Smooth muscle cell (in vitro differentiated cells): ENCODE results near the gene PKP2. TPM values are rescaled to one million over a fixed set of nuclear protein-coding genes. Genes with fewer than 3 reads are reported as not detected.

Source experiments
- DNase-seq: peaks from one replicate; lab custom pipeline; 2025; ENCODE audit not compliant: unreplicated experiment; lab: John Stamatoyannopoulos, UW
- H2AFZ ChIP-seq: fragments of 200-600 bp; sonication (generic); 2 replicates; pipeline ENCODE4 v1.6.0; 2016; ENCODE audit warnings: antibody characterized with exemption, low read depth, mild to moderate bottlenecking
- H3F3A ChIP-seq: fragments of 200-600 bp; sonication (generic); 2 replicates; pipeline ENCODE4 v1.6.0; 2017; ENCODE audit warnings: antibody characterized with exemption, low read depth
- H3K27ac ChIP-seq: fragments of 200-600 bp; sonication (generic); 2 replicates; pipeline ENCODE4 v1.5.1; 2016; ENCODE audit warnings: low read depth, mild to moderate bottlenecking
- H3K27me3 ChIP-seq: fragments of 200-600 bp; sonication (generic); 2 replicates; pipeline ENCODE4 v1.6.1; 2016; ENCODE audit warnings: low read depth, mild to moderate bottlenecking
- H3K36me3 ChIP-seq: fragments of 200-600 bp; sonication (generic); 2 replicates; pipeline ENCODE4 v1.5.1; 2016; ENCODE audit warnings: low read depth
- H3K4me1 ChIP-seq: fragments of 200-600 bp; sonication (generic); 2 replicates; pipeline ENCODE4 v1.5.1; 2016; ENCODE audit warnings: low read depth
- H3K4me2 ChIP-seq: fragments of 200-600 bp; sonication (generic); 2 replicates; pipeline ENCODE4 v1.6.0; 2016; ENCODE audit warnings: mild to moderate bottlenecking
- H3K4me3 ChIP-seq: fragments of 200-600 bp; sonication (generic); 2 replicates; pipeline ENCODE4 v1.5.1; 2016; ENCODE audit warnings: mild to moderate bottlenecking
- H3K79me2 ChIP-seq: fragments of 200-600 bp; sonication (generic); 2 replicates; pipeline ENCODE4 v1.6.0; 2016; ENCODE audit warnings: low read depth, mild to moderate bottlenecking
- H3K9ac ChIP-seq: fragments of 200-600 bp; sonication (generic); 2 replicates; pipeline ENCODE4 v1.6.0; 2016; ENCODE audit warnings: low read depth
- H3K9me3 ChIP-seq: fragments of 200-600 bp; sonication (generic); replicated peaks from 2 replicates; pipeline ENCODE4 v1.5.1; 2016; ENCODE audit warnings: low read depth
- H4K20me1 ChIP-seq: fragments of 200-600 bp; sonication (generic); 2 replicates; pipeline ENCODE4 v1.6.0; 2016; ENCODE audit warnings: low read depth
- WGBS: methylation state at CpG from one replicate; pipeline ENCODE4 v1.1.7; 2016; ENCODE audit warnings: low lambda C conversion rate; 5-methylcytosine and 5-hydroxymethylcytosine counted together
- polyA plus RNA-seq: library from polyadenylated mRNA; unstranded; fragments of >200 nt; fragmentation: Nextera tagmentation; extraction: Ambion mirVana; gene quantifications from 2 replicates; pipeline ENCODE4 v1.2.1, GENCODE V29; 2016
- total RNA-seq: library from RNA; depleted of rRNA; stranded (reverse); fragments of >200 nt; gene quantifications from 2 replicates; pipeline ENCODE4 v1.2.3, GENCODE V29; 2014
- TF ChIP-seq, protein P1 (sequence below): fragments of 200-600 bp; sonication (generic); IDR thresholded peaks from 2 replicates; pipeline ENCODE4 v1.5.1; 2017; ENCODE audit warnings: borderline replicate concordance, mild to moderate bottlenecking, antibody characterized with exemption; ENCODE audit not compliant: insufficient read depth, poor library complexity, severe bottlenecking

PKP2 gene
- total and polyA plus RNA-seq, 2 experiments from 2014 or later, result 7.3 to 22.3 TPM

DNA sequence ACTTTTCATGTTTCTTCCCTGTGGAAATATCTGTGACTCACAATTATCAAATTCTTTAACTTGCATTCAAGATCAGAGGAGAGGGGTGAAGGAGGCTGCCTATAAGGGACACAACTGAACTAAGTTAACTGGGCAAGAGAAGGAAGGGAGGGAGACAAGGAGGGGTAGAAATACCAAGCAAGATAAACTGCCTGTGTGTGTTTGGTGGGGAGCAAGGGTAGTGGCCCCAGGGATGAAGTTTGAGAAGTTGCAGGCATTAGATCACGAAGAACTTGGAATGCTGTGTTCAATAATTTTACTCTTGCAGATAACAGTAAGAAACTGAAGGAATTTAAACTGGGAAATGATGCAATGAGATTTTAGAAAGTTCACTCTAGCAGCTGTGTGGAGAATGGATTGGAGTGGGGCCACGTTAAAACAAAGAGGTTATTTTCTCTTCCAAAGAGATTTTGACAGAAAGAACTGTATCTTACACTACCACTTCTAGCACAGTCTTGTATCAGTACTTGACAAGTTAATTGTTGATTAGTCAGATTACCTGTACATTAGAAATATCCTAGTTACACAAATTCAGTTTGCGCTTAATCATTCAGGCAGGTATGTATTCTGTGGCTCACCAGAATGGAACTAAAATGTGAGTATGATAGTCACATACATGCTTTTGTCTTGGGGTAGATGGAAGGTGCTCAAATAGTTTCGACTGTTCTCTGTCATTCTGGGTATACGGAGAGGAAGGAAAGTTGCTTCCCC is 7.4 kb downstream of the PKP2 start:
- H3F3A ChIP-seq, result peaks cover 13% of the 10 kb centered on the region
- no peaks in the 10 kb centered on the region for H4K20me1 ChIP-seq
- H3K27me3 ChIP-seq, result no peaks in the 10 kb centered on the region
- no peak for DNase-seq
- peaks cover 28% of the 10 kb centered on the region for H3K4me1 ChIP-seq
- 46% methylated on average over 5 of the region's 5 CpGs for WGBS
- H3K79me2 ChIP-seq, result peaks cover 59% of the 10 kb centered on the region
- H3K9ac ChIP-seq, result no peak overlapping the region
- peak overlapping the region; percentile 83 for H3K27ac ChIP-seq
- H3K4me3 ChIP-seq, result no peak overlapping the region
- TF ChIP-seq, protein P1, sequence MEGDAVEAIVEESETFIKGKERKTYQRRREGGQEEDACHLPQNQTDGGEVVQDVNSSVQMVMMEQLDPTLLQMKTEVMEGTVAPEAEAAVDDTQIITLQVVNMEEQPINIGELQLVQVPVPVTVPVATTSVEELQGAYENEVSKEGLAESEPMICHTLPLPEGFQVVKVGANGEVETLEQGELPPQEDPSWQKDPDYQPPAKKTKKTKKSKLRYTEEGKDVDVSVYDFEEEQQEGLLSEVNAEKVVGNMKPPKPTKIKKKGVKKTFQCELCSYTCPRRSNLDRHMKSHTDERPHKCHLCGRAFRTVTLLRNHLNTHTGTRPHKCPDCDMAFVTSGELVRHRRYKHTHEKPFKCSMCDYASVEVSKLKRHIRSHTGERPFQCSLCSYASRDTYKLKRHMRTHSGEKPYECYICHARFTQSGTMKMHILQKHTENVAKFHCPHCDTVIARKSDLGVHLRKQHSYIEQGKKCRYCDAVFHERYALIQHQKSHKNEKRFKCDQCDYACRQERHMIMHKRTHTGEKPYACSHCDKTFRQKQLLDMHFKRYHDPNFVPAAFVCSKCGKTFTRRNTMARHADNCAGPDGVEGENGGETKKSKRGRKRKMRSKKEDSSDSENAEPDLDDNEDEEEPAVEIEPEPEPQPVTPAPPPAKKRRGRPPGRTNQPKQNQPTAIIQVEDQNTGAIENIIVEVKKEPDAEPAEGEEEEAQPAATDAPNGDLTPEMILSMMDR, result no peak
- H3K4me2 ChIP-seq, result peak overlapping the region; percentile 71
- peak overlapping the region; percentile 59 for H2AFZ ChIP-seq
- no peaks in the 10 kb centered on the region for H3K9me3 ChIP-seq
- H3K36me3 ChIP-seq, result no peaks in the 10 kb centered on the region

DNA sequence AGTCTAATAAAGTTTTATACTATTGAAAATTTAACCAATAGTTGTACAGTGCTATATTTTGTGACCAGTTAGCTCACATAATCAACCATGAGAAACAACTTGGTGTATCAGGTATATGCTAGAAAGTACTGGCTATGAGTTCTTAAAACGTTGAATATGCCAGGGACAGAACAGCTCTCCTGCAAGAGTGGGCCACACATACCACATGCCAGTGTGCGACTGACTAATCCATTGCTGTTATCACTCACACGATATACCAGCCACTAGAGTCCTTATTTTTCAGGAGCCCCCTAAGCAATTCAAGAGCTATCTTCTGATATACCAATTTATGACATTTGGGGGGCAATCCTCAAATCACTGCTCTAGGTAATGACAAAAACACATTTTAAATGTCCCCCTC is 9.5 kb downstream of the PKP2 start:
- H3K9ac ChIP-seq, result no peak overlapping the region
- no peak overlapping the region for H2AFZ ChIP-seq
- peaks cover 16% of the 10 kb centered on the region for H3F3A ChIP-seq
- H3K79me2 ChIP-seq, result peaks cover 73% of the 10 kb centered on the region
- no peak overlapping the region for H3K27ac ChIP-seq
- H3K4me1 ChIP-seq, result peaks cover 11% of the 10 kb centered on the region
- H3K4me3 ChIP-seq, result no peak overlapping the region
- no peak for DNase-seq
- H3K27me3 ChIP-seq, result no peaks in the 10 kb centered on the region
- H4K20me1 ChIP-seq, result no peaks in the 10 kb centered on the region
- TF ChIP-seq, protein P1, result no peak
- H3K9me3 ChIP-seq, result no peaks in the 10 kb centered on the region
- no peak overlapping the region for H3K4me2 ChIP-seq
- 48% methylated on average over 3 of the region's 3 CpGs for WGBS
- no peaks in the 10 kb centered on the region for H3K36me3 ChIP-seq

DNA sequence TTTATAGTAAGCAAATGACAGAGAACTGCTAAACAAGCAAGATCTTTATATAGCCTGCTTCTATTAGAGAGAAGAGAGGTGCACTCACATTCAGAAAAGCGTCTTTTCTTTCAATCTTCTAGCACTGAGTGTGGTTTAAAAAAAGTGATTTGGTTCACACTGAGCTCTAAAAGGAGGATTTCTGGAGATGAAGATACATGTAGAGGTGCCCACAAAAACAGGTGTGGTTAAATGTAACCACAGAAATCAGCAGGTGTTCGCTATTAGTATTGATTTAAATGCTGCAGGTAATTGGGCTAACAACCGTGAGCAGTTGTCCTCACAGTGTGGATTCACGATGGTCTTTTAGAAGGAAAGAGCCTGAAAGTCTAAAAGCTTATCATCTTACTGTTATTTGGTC is 10.7 kb downstream of the PKP2 start:
- Histone ChIP-seq H3K9me3 (no peaks in the 10 kb centered on the region), H3K79me2 (peaks cover 82% of the 10 kb centered on the region), H3K36me3 (no peaks in the 10 kb centered on the region), H2AFZ (no peak overlapping the region), H3F3A (peaks cover 20% of the 10 kb centered on the region), H3K27me3 (no peaks in the 10 kb centered on the region), H4K20me1 (no peaks in the 10 kb centered on the region), H3K4me1 (peaks cover 11% of the 10 kb centered on the region), H3K9ac (no peak overlapping the region), H3K4me3 (no peak overlapping the region), H3K27ac (no peak overlapping the region), H3K4me2 (peak overlapping the region; percentile 22)
- DNase-seq, result no peak
- 56% methylated on average over 4 of the region's 4 CpGs for WGBS
- TF ChIP-seq, protein P1, result no peak

DNA sequence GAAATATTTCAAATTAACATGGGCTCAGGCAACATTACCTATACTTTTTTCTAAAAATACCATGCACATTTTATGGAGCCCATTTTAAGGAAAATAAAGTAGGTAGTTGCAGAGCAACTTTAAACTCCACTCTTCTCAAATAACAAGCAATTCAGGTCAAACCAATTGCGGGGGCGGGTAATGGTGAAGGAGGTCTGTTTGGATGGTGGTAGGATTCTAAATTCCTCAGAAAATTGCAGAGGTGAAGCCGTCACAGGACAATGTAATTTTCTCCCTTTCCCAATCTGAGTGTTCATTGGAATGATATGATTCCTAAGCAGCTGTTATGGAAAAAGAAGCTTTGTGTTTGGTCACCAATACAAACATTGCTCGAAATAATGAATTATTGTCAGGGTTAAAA is 11.6 kb downstream of the PKP2 start:
- peaks cover 17% of the 10 kb centered on the region for H3F3A ChIP-seq
- no peak overlapping the region for H3K27ac ChIP-seq
- 78% methylated on average over 4 of the region's 4 CpGs for WGBS
- H2AFZ ChIP-seq, result no peak overlapping the region
- no peaks in the 10 kb centered on the region for H3K27me3 ChIP-seq
- DNase-seq, result no peak
- H3K79me2 ChIP-seq, result peaks cover 80% of the 10 kb centered on the region
- TF ChIP-seq, protein P1, result no peak
- H3K9me3 ChIP-seq, result no peaks in the 10 kb centered on the region
- no peaks in the 10 kb centered on the region for H4K20me1 ChIP-seq
- H3K36me3 ChIP-seq, result no peaks in the 10 kb centered on the region
- no peak overlapping the region for H3K9ac ChIP-seq
- peak overlapping the region; percentile 40 for H3K4me2 ChIP-seq
- H3K4me1 ChIP-seq, result peaks cover 14% of the 10 kb centered on the region
- H3K4me3 ChIP-seq, result no peak overlapping the region
